Measurements from ENCODE around the gene SDK1. TPM values are rescaled to one million over a fixed set of nuclear protein-coding genes. Genes with fewer than 3 reads are reported as not detected.

Gene SDK1
- total RNA-seq, 1 donor from 2014 or later, result 0.26 TPM

- H3K27me3 ChIP-seq (ENCODE audit: control insufficient read depth, insufficient read depth, low read length), result no peaks in the 10 kb centered on the region
- TF ChIP-seq CTCF (IDR thresholded peaks at IDR 0.05; ENCODE audit: insufficient read depth, low read length, severe bottlenecking), result no peak
- FAIRE-seq, result no peak
- DNase-seq (ENCODE audit: low read depth), result no peak
- H3K4me3 ChIP-seq (ENCODE audit: low read depth, low read length), result no peak overlapping the region
- no peaks in the 10 kb centered on the region for H3K36me3 ChIP-seq (ENCODE audit: control insufficient read depth, insufficient read depth, low read length)
Observed at GRCh38 chr7:4137552-4137951, 836.5 kb downstream of the SDK1 start.

GRCh38 chr7:4138866-4139265 lies 837.8 kb downstream of the SDK1 start:
- no peak for TF ChIP-seq CTCF (IDR thresholded peaks at IDR 0.05; ENCODE audit: insufficient read depth, low read length, severe bottlenecking)
- Histone ChIP-seq H3K36me3 (ENCODE audit: control insufficient read depth, insufficient read depth, low read length) (no peaks in the 10 kb centered on the region), H3K27me3 (ENCODE audit: control insufficient read depth, insufficient read depth, low read length) (no peaks in the 10 kb centered on the region), H3K4me3 (ENCODE audit: low read depth, low read length) (no peak overlapping the region)
- FAIRE-seq (no peak), DNase-seq (ENCODE audit: low read depth) (no peak)

- Histone ChIP-seq H3K27me3 (ENCODE audit: control insufficient read depth, insufficient read depth, low read length) (no peaks in the 10 kb centered on the region), H3K4me3 (ENCODE audit: low read depth, low read length) (no peak overlapping the region), H3K36me3 (ENCODE audit: control insufficient read depth, insufficient read depth, low read length) (no peaks in the 10 kb centered on the region)
- no peak for TF ChIP-seq CTCF (IDR thresholded peaks at IDR 0.05; ENCODE audit: insufficient read depth, low read length, severe bottlenecking)
- no peak for DNase-seq (ENCODE audit: low read depth)
- FAIRE-seq, result no peak
Observed at GRCh38 chr7:4139656-4140625, 838.9 kb downstream of the SDK1 start.

- FAIRE-seq, result no peak
- Histone ChIP-seq H3K36me3 (ENCODE audit: control insufficient read depth, insufficient read depth, low read length) (no peaks in the 10 kb centered on the region), H3K4me3 (ENCODE audit: low read depth, low read length) (no peak overlapping the region), H3K27me3 (ENCODE audit: control insufficient read depth, insufficient read depth, low read length) (no peaks in the 10 kb centered on the region)
- DNase-seq (ENCODE audit: low read depth), result no peak
- no peak for TF ChIP-seq CTCF (IDR thresholded peaks at IDR 0.05; ENCODE audit: insufficient read depth, low read length, severe bottlenecking)
Observed at GRCh38 chr7:4140933-4141332, 839.9 kb downstream of the SDK1 start.

GRCh38 chr7:4143006-4143405 lies 842.0 kb downstream of the SDK1 start:
- DNase-seq (ENCODE audit: low read depth) (no peak), FAIRE-seq (no peak)
- Histone ChIP-seq H3K27me3 (ENCODE audit: control insufficient read depth, insufficient read depth, low read length) (no peaks in the 10 kb centered on the region), H3K36me3 (ENCODE audit: control insufficient read depth, insufficient read depth, low read length) (no peaks in the 10 kb centered on the region), H3K4me3 (ENCODE audit: low read depth, low read length) (no peak overlapping the region)
- no peak for TF ChIP-seq CTCF (IDR thresholded peaks at IDR 0.05; ENCODE audit: insufficient read depth, low read length, severe bottlenecking)
